Uterus (tissue), 2 donors: ENCODE measurements around the gene NOS1.

ENCODE experiments used
- CTCF ChIP-seq, 4 experiments: fragments of 200-600 bp in 2 of 4; fragments of 450-650 bp in 2 of 4; sonication (generic) in 2 of 4; IDR thresholded peaks; one replicate each; pipeline ENCODE4 v1.5.1; 2016 to 2019; ENCODE audit warnings: antibody characterized with exemption in 4 of 4, mild to moderate bottlenecking in 2 of 4, moderate library complexity in 1 of 4
- POLR2A ChIP-seq, 2 donors: fragments of 450-650 bp; IDR thresholded peaks; one replicate each; pipeline ENCODE4 v1.6.1; 2016; ENCODE audit warnings: antibody characterized with exemption in 2 of 2, mild to moderate bottlenecking in 1 of 2, moderate library complexity in 1 of 2

GRCh38 chr12:117284140-117284539 is 77.3 kb downstream of the NOS1 start:
- no peak for TF ChIP-seq POLR2A (IDR thresholded peaks at IDR 0.05)
- no peak for TF ChIP-seq CTCF (IDR thresholded peaks at IDR 0.05)
